ENCODE results near the gene CXorf65. TPM values are rescaled to one million over a fixed set of nuclear protein-coding genes. Genes with fewer than 3 reads are reported as not detected.
A peak's percentile ranks its signal among the peaks of the same experiment; 100 is the strongest.

Gene CXorf65
- total RNA-seq, 1 donor from 2014 or later = not detected

DNA sequence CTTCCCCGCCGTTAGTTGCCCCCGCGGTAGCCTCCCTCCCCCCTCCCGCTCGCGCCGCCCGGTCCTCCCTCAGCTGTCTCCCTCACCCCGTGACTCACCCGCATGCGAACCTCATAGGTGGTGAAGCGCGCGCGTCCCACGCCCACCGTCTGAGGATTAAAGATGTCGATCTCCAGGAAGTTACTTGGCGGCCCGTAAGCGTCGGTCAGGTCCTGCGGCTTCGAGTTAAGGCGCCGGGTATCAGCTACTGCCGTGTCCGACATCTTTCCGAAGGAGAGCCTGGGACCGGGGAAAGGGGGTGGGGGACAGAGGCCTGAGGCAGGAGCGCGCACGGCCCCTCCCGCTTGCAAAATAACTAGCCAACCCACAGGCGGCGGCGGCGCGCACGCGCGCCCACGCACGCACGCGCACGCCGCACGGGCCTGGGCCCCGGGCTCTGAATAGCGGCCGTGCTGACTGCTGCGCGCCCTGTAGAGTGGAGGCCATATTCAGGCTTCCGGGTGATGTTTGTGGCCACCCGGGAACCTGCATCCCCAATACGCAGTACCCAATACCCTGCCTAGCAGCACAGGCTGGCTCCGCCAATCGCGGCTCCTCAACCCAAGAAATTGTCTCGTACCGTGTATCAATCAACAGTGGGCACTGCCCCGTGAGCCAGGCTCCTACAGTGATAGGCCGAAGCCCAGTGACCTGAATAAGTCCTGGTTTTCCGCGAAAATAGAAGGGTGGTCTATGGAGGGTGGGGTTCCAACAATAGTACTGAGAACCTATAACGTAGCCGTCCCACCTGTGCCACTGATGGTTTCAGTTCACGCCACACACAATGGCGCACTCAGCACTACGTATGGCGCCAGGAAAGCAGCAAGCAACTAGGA is 38.3 kb downstream of the CXorf65 start, which contains the start of gene SNX12:
Gene SNX12, minus strand, starts transcription at position 291 of the 875 bp plus-strand sequence. Its CDS starts 28 bp downstream, at position 263.
- Histone ChIP-seq H3K4me1 (peaks cover 14% of the 10 kb centered on the region), H3K27me3 (no peaks in the 10 kb centered on the region), H3K9me3 (no peaks in the 10 kb centered on the region), H3K36me3 (no peaks in the 10 kb centered on the region), H3K4me3 (peak within 1 kb of the TSS; percentile 54 to 62), H3K27ac (peak within 1 kb of the TSS; percentile 79)
- peak in 1 of 2 donors; percentile 94 for DNase-seq (ENCODE audit: extremely low spot score in 2 of 2)
- intact Hi-C loops (cut with DNase I) = loop anchor here (10.0 kb wide), 1 partner anchor 107 kb away; no protein-coding TSS in a partner anchor
- peak; percentile 30 to 64 for TF ChIP-seq POLR2AphosphoS5 (IDR thresholded peaks at IDR 0.05; ENCODE audit: insufficient read depth in 1 of 2, low read depth in 1 of 2)
- TF ChIP-seq, protein P1, sequence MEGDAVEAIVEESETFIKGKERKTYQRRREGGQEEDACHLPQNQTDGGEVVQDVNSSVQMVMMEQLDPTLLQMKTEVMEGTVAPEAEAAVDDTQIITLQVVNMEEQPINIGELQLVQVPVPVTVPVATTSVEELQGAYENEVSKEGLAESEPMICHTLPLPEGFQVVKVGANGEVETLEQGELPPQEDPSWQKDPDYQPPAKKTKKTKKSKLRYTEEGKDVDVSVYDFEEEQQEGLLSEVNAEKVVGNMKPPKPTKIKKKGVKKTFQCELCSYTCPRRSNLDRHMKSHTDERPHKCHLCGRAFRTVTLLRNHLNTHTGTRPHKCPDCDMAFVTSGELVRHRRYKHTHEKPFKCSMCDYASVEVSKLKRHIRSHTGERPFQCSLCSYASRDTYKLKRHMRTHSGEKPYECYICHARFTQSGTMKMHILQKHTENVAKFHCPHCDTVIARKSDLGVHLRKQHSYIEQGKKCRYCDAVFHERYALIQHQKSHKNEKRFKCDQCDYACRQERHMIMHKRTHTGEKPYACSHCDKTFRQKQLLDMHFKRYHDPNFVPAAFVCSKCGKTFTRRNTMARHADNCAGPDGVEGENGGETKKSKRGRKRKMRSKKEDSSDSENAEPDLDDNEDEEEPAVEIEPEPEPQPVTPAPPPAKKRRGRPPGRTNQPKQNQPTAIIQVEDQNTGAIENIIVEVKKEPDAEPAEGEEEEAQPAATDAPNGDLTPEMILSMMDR (IDR thresholded peaks at IDR 0.05) = peak in 2 of 3 experiments; percentile 55 to 76
- no peak for TF ChIP-seq POLR2A (IDR thresholded peaks at IDR 0.05)

DNA sequence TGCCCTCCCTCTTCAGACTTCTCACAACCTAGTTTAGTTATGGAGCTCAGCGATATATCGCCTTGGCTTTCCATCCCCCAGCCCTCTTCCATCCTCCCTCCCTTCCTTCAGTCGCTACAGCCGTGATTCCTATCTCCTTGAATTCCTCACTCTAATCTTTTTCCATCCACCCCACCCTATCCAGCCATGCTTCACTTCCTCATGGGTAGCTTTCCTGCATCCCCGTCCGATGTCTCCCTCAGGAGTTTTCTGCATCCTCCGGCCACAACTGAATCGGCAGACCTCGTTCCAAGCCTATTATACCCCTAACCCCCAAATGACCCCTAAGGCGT is 38.9 kb downstream of the CXorf65 start:
- no peak for TF ChIP-seq POLR2A (IDR thresholded peaks at IDR 0.05)
- TF ChIP-seq POLR2AphosphoS5 (IDR thresholded peaks at IDR 0.05; ENCODE audit: insufficient read depth in 1 of 2, low read depth in 1 of 2) = no peak
- TF ChIP-seq, protein P1 (IDR thresholded peaks at IDR 0.05) = no peak

DNA sequence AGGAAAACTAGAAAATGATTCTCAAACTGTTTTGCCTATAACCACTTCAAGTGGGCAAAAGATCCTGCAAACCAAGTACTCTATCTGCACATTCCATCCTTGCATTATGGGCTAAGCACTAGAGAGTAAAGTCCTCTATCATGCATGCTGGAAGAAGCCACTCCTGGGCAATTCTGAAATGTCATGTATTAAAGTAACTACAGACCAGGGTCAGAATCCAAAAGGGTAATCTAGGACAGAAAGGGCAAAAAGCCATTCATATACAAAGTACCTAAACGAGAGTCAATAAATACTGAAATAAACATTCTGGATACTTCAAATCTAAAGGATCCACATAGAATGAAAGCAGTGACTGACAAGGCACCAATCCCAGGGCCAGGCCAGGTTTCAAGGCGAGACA is 39.5 kb downstream of the CXorf65 start:
- H3K9me3 ChIP-seq = no peaks in the 10 kb centered on the region
- intact Hi-C loops (cut with DNase I) = loop anchor here (10.0 kb wide), 1 partner anchor 108 kb away; no protein-coding TSS in a partner anchor
- peak overlapping the region; percentile 54 to 62 for H3K4me3 ChIP-seq
- peak overlapping the region; percentile 79 for H3K27ac ChIP-seq
- DNase-seq (ENCODE audit: extremely low spot score in 2 of 2) = no peak
- H3K27me3 ChIP-seq = no peaks in the 10 kb centered on the region
- H3K4me1 ChIP-seq = peaks cover 14% of the 10 kb centered on the region
- TF ChIP-seq POLR2AphosphoS5 (IDR thresholded peaks at IDR 0.05; ENCODE audit: insufficient read depth in 1 of 2, low read depth in 1 of 2) = no peak
- TF ChIP-seq, protein P1 (IDR thresholded peaks at IDR 0.05) = no peak
- TF ChIP-seq POLR2A (IDR thresholded peaks at IDR 0.05) = no peak
- no peaks in the 10 kb centered on the region for H3K36me3 ChIP-seq

More for the DNA sequence above, 38.9 kb downstream of the CXorf65 start:
- H3K4me3 ChIP-seq = peak overlapping the region; percentile 54 to 62
- H3K27me3 ChIP-seq = no peaks in the 10 kb centered on the region
- no peak for DNase-seq (ENCODE audit: extremely low spot score in 2 of 2)
- peaks cover 14% of the 10 kb centered on the region for H3K4me1 ChIP-seq
- H3K27ac ChIP-seq = peak overlapping the region; percentile 79
- H3K36me3 ChIP-seq = no peaks in the 10 kb centered on the region
- H3K9me3 ChIP-seq = no peaks in the 10 kb centered on the region
- intact Hi-C loops (cut with DNase I) = loop anchor here (10.0 kb wide), 1 partner anchor 107 kb away; no protein-coding TSS in a partner anchor

DNA sequence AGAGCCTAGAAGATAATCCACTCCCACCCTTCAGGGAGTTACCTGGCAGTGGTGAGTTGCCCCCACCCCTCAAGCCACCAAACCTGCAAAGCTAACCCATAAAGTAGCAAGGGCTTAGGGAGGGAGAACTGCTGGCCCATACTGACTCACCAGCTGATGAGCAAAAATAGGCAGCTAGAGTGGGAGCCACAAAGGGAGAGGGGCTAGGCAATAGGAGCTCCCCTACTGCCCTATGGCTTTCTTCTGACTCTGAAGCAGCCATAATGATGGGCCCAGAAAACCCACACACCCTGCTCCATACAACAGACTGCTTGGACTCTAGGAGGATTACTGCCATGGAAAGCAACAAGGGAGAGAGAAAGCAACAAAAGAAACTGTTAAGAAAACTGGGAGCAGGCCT is 46.4 kb downstream of the CXorf65 start:
- no peak for TF ChIP-seq POLR2A (IDR thresholded peaks at IDR 0.05)
- TF ChIP-seq, protein P1 (IDR thresholded peaks at IDR 0.05) = no peak
- TF ChIP-seq POLR2AphosphoS5 (IDR thresholded peaks at IDR 0.05; ENCODE audit: insufficient read depth in 1 of 2, low read depth in 1 of 2) = no peak
- Histone ChIP-seq H3K4me1 (no peaks in the 10 kb centered on the region), H3K4me3 (no peak overlapping the region), H3K9me3 (no peaks in the 10 kb centered on the region), H3K36me3 (peaks cover 0 to 17% of the 10 kb centered on the region in 2 donors), H3K27me3 (no peaks in the 10 kb centered on the region), H3K27ac (no peak overlapping the region)
- DNase-seq (ENCODE audit: extremely low spot score in 2 of 2) = no peak
- intact Hi-C loops (cut with DNase I) = loop anchor here (10.0 kb wide), 1 partner anchor 115 kb away; no protein-coding TSS in a partner anchor
